ENCODE data around the gene VTN.

Gene VTN

GRCh38 chr17:28370035-28370743, at the start of gene VTN:
Gene VTN, minus strand, starts transcription at chr17:28370307. Its CDS starts 104 bp downstream, at chr17:28370203.
- DNase-seq: peak; percentile 47

- peak; percentile 89 for DNase-seq
These were observed 46.7 kb upstream of the VTN start for GRCh38 chr17:28416703-28417311.

- DNase-seq: no peak
These were observed 45.8 kb upstream of the VTN start for GRCh38 chr17:28415886-28416285.

GRCh38 chr17:28413804-28414203, 43.7 kb upstream of the VTN start:
- DNase-seq: no peak

- DNase-seq: no peak
These were observed 42.0 kb upstream of the VTN start for GRCh38 chr17:28412099-28412498.

- DNase-seq: no peak
These were observed 37.8 kb upstream of the VTN start for GRCh38 chr17:28407974-28408306.

GRCh38 chr17:28407130-28407973, 37.2 kb upstream of the VTN start:
- no peak for DNase-seq

- DNase-seq: peak; percentile 42
These were observed 36.3 kb upstream of the VTN start for GRCh38 chr17:28406473-28406814.

- DNase-seq: peak; percentile 68
These were observed 35.7 kb upstream of the VTN start, which contains the start of gene SLC46A1 for GRCh38 chr17:28405632-28406472. Gene SLC46A1, minus strand, starts transcription at chr17:28406212. Its CDS starts 98 bp downstream, at chr17:28406114.

- DNase-seq: no peak
These were observed 34.9 kb upstream of the VTN start for GRCh38 chr17:28404812-28405570.

GRCh38 chr17:28404461-28404811, 34.3 kb upstream of the VTN start:
- DNase-seq: no peak

GRCh38 chr17:28404007-28404406, 33.9 kb upstream of the VTN start:
- DNase-seq: no peak

GRCh38 chr17:28402844-28403243, 32.7 kb upstream of the VTN start:
- DNase-seq: no peak

GRCh38 chr17:28402224-28402630, 32.1 kb upstream of the VTN start:
- no peak for DNase-seq

GRCh38 chr17:28399808-28400207, 29.7 kb upstream of the VTN start:
- no peak for DNase-seq

- DNase-seq: no peak
These were observed 28.3 kb upstream of the VTN start for GRCh38 chr17:28398280-28398981.

GRCh38 chr17:28397687-28398279, 27.7 kb upstream of the VTN start:
- no peak for DNase-seq

- no peak for DNase-seq
These were observed 27.2 kb upstream of the VTN start for GRCh38 chr17:28397275-28397674.

- peak; percentile 31 for DNase-seq
These were observed 26.6 kb upstream of the VTN start for GRCh38 chr17:28396635-28397239.

- no peak for DNase-seq
These were observed 25.9 kb upstream of the VTN start for GRCh38 chr17:28395968-28396367.

- DNase-seq: no peak
These were observed 25.3 kb upstream of the VTN start for GRCh38 chr17:28395426-28395825.
